GM18907 (cell line): ENCODE measurements around the gene ATP13A3.

Source experiments
- ATAC-seq: cut with Tn5 transposase; IDR thresholded peaks from one replicate; pipeline ENCODE4 v1.9.1; 2021; ENCODE audit warnings: mild to moderate bottlenecking, moderate library complexity; ENCODE audit not compliant: unreplicated experiment

ATP13A3 gene

GRCh38 chr3:194446172-194446571 lies 40.6 kb downstream of the ATP13A3 start:
- ATAC-seq, result no peak

GRCh38 chr3:194443901-194444300 lies 42.9 kb downstream of the ATP13A3 start:
- ATAC-seq, result no peak

- ATAC-seq, result no peak
These were observed 46.0 kb downstream of the ATP13A3 start for GRCh38 chr3:194440756-194441155.

- ATAC-seq, result no peak
These were observed 46.8 kb downstream of the ATP13A3 start for GRCh38 chr3:194439881-194440550.

- ATAC-seq, result no peak
These were observed 52.3 kb downstream of the ATP13A3 start for GRCh38 chr3:194434503-194434902.

- no peak for ATAC-seq
These were observed 55.2 kb downstream of the ATP13A3 start for GRCh38 chr3:194431554-194431953.

GRCh38 chr3:194425399-194425798 lies 61.4 kb downstream of the ATP13A3 start:
- no peak for ATAC-seq

GRCh38 chr3:194424953-194425352 lies 61.8 kb downstream of the ATP13A3 start:
- ATAC-seq, result no peak

- no peak for ATAC-seq
These were observed 62.4 kb downstream of the ATP13A3 start for GRCh38 chr3:194424373-194424772.

GRCh38 chr3:194423317-194423716 lies 63.5 kb downstream of the ATP13A3 start:
- ATAC-seq, result no peak

GRCh38 chr3:194422188-194422587 lies 64.6 kb downstream of the ATP13A3 start:
- no peak for ATAC-seq

GRCh38 chr3:194418671-194419070 lies 68.1 kb downstream of the ATP13A3 start:
- ATAC-seq, result no peak

- no peak for ATAC-seq
These were observed 79.4 kb downstream of the ATP13A3 start for GRCh38 chr3:194407423-194407822.

GRCh38 chr3:194405766-194406165 lies 81.0 kb downstream of the ATP13A3 start:
- no peak for ATAC-seq

- no peak for ATAC-seq
These were observed 82.2 kb downstream of the ATP13A3 start for GRCh38 chr3:194404365-194405140.

- no peak for ATAC-seq
These were observed 84.9 kb downstream of the ATP13A3 start for GRCh38 chr3:194401868-194402329.

- ATAC-seq, result no peak
These were observed 85.5 kb downstream of the ATP13A3 start for GRCh38 chr3:194401346-194401745.

GRCh38 chr3:194399874-194400411 lies 86.9 kb downstream of the ATP13A3 start:
- no peak for ATAC-seq

GRCh38 chr3:194399166-194399565 lies 87.6 kb downstream of the ATP13A3 start, which contains the start of gene GP5:
TSS of gene GP5 (minus strand) at chr3:194399266. CDS start at chr3:194398282, 984 bp downstream.
- ATAC-seq, result no peak

- peak; percentile 24 for ATAC-seq
These were observed 89.0 kb downstream of the ATP13A3 start for GRCh38 chr3:194397757-194398312.
